GM13977 (cell line): Measurements from ENCODE around the gene TACC2.

Experiments
- DNase-seq: peaks from one replicate; pipeline ENCODE4 v3.0.0; 2012; ENCODE audit warnings: low spot score
- in situ Hi-C: fragments of 300-500 bp; cut with MboI; formaldehyde crosslinking; loops from one replicate; pipeline ENCODE4 v1.12.0; 2022; ENCODE audit warnings: low sequenced_read_pairs, low pct_unique_long_range_greater_than_20kb, mixed read lengths, inconsistent platforms; ENCODE audit not compliant: unreplicated experiment
- TF ChIP-seq, protein P1 (sequence below): IDR thresholded peaks from 2 replicates; pipeline ENCODE4 v1.5.1; 2012; ENCODE audit warnings: mild to moderate bottlenecking, control low read depth; ENCODE audit not compliant: insufficient read depth; ENCODE audit errors: extremely low read depth, missing control alignments

The TACC2 gene

DNA sequence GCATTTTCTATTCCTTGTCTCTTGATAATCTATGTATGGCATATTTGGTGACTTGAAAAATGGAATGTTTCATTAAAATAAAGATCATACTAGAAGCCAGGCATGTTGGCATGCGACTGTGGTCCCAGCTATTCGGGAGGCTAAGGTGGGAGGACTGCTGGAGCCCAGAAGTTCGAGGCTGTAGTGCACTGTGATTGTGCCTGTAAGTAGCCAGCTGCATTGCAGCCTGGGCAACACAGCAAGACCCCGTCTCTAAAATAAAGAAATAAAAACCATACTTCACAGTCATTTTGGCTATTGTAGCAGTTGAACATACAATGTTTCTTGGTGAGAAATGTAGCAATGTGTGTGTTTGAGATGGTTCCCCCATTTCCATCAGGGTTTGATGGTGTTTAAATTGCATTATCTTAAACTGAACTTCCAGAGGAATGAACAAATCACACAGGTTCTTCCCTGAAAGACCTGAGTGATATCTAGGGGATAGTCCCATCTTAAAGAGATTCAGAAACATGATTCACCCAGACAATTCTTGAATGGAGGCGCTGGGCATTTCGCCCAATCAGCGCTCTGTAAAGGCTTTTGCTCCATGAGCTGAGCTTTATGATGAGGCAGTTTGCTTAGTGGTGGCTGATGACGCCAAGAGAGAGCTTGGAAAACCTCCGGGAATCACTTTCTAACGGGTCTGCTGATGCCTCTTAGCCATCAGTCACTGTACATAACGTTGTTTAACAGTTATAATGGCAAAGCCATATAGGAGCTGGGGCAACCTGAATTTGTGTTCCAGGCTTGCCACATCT lies 262.7 kb downstream of the TACC2 start:
- no peak for DNase-seq
- in situ Hi-C loops, result no loop called here
- TF ChIP-seq, protein P1, sequence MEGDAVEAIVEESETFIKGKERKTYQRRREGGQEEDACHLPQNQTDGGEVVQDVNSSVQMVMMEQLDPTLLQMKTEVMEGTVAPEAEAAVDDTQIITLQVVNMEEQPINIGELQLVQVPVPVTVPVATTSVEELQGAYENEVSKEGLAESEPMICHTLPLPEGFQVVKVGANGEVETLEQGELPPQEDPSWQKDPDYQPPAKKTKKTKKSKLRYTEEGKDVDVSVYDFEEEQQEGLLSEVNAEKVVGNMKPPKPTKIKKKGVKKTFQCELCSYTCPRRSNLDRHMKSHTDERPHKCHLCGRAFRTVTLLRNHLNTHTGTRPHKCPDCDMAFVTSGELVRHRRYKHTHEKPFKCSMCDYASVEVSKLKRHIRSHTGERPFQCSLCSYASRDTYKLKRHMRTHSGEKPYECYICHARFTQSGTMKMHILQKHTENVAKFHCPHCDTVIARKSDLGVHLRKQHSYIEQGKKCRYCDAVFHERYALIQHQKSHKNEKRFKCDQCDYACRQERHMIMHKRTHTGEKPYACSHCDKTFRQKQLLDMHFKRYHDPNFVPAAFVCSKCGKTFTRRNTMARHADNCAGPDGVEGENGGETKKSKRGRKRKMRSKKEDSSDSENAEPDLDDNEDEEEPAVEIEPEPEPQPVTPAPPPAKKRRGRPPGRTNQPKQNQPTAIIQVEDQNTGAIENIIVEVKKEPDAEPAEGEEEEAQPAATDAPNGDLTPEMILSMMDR, result no peak

GRCh38 chr10:122252805-122253204 lies 263.8 kb downstream of the TACC2 start:
- DNase-seq, result no peak
- TF ChIP-seq, protein P1, result no peak
- in situ Hi-C loops, result no loop called here

- TF ChIP-seq, protein P1, result no peak
- DNase-seq, result no peak
- in situ Hi-C loops, result no loop called here
Observed at GRCh38 chr10:122253605-122254004, 264.6 kb downstream of the TACC2 start.

GRCh38 chr10:122254831-122255230 lies 265.9 kb downstream of the TACC2 start:
- in situ Hi-C loops, result no loop called here
- TF ChIP-seq, protein P1, result no peak

GRCh38 chr10:122255509-122256301 lies 266.7 kb downstream of the TACC2 start:
- in situ Hi-C loops, result no loop called here
- no peak for DNase-seq
- TF ChIP-seq, protein P1, result no peak

More at GRCh38 chr10:122254831-122255230, 265.9 kb downstream of the TACC2 start:
- no peak for DNase-seq

DNA sequence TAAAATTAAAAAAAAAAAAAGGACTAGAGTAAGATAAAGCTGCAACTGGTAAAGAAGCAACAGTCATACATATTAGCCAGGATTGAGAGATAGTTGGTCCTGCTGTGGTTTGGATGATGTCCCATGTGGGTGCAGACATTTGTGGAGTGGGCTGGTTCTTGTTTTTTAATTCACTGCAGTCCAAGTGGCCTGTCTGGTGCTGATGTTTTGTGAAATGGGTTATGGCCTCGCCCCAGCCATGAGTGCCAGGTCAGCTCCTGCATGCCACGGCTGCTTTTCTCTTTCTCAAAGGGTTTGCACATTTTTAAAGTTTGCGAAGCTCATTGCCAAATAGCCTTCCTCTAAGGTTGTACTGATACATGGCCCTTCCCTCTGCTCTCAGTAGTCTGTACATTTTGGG lies 268.1 kb downstream of the TACC2 start:
- DNase-seq, result no peak
- in situ Hi-C loops, result no loop called here
- TF ChIP-seq, protein P1, result no peak
